Right cardiac atrium (tissue), 5 donors: Measurements from ENCODE around the gene PALM3. TPM values are rescaled to one million over a fixed set of nuclear protein-coding genes. Genes with fewer than 3 reads are reported as not detected.
"Not testable (repeated sequence)": the region's sequence is repeated elsewhere in the genome, so short reads cannot be mapped to it uniquely, and the experiment has no call there.

Source experiments
- ATAC-seq, 2 donors: fragments of 200-7000 bp; cut with Tn5 transposase; one replicate each; pipeline versions ENCODE4 v1.8.0 to v1.9.1; 2020; ENCODE audit warnings: moderate library complexity in 2 of 2, mild to moderate bottlenecking in 1 of 2
- DNase-seq, 3 donors: peaks; one replicate each; pipeline ENCODE4 v3.0.0-alpha.2; 2020
- H3K27ac ChIP-seq: one replicate; pipeline ENCODE4 v1.5.1; 2013; ENCODE audit warnings: mild to moderate bottlenecking, low read length, control low read depth, moderate library complexity
- H3K27me3 ChIP-seq: one replicate; pipeline ENCODE4 v1.6.1; 2013; ENCODE audit not compliant: control insufficient read depth, insufficient read depth
- H3K4me1 ChIP-seq: one replicate; pipeline ENCODE4 v1.6.1; 2013; ENCODE audit warnings: low read length; ENCODE audit not compliant: control insufficient read depth, insufficient read depth
- H3K4me3 ChIP-seq: one replicate; pipeline ENCODE4 v1.5.1; 2013; ENCODE audit warnings: low read length, control low read depth
- H3K9me3 ChIP-seq: one replicate; pipeline ENCODE4 v1.6.1; 2013; ENCODE audit warnings: low read length; ENCODE audit not compliant: control insufficient read depth
- WGBS: extraction: QIAGEN DNeasy Blood & Tissue Kit; methylation state at CpG from one replicate; pipeline ENCODE4 v1.1.7; 2013; 5-methylcytosine and 5-hydroxymethylcytosine counted together
- intact Hi-C, 4 donors: fragments of 100-400 bp; cut with DNase I; formaldehyde crosslinking; loops; one replicate each; pipeline versions ENCODE4 v1.11.0 to v1.14.0; 2022 to 2023
- polyA plus RNA-seq: library from polyadenylated mRNA; stranded (reverse); fragments of 200-250 nt; gene quantifications from one replicate; pipeline ENCODE4 v1.2.3, GENCODE V29; 2013
- total RNA-seq, 4 donors: library from RNA; stranded (reverse); fragmentation: NEBNext Ultra II Directional; extraction: Animal tissue kit (Norgen Biotek cat#: 25700); gene quantifications; one replicate each; pipeline ENCODE4 v1.2.1, GENCODE V29; 2021
- donor health status: healthy with polysubstance abuse.
- donor health status: DM: no; HTN: yes; CAD: no.
- donor health status: DM: no; HTN: no; CAD: no.
- donor health status: DM: no; HTN: yes; CAD: no; lungs with severe emphysema.
- donor health status: DM: yes; HTN: yes; CAD: no.

PALM3 gene
- total and polyA plus RNA-seq, 5 donors = 0.38 to 0.58 (median 0.45) TPM

DNA sequence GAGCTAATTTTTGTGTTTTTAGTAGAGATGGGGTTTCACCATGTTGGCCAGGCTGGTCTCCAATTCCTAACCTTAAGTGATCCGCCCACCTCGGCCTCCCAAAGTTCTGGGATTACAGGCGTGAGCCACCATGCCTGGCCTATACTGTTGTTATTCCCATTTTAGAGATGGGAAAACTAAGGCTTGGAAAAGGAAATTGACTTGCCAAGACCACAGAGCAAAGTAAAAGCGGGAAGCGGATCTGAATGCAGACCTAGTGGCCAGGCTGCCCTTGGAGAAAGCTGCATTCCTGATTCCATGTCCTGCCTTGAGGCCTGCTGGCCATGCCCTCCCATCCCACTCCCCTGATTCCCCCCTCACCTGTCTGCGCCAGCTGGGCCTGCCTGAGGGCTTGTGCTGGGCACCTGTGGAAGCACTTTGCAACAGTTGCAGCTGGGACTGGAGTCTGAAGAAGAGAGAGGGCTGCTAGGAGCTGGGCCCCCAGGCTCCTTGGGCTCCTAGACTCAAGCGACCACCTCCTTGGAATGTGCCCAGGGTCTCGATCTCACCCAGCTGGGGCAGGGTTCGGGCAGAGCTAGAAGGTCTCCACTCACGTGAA, 5.7 kb downstream of the PALM3 start:
- intact Hi-C loops = no loop called here

GRCh38 chr19:14055396-14055795, 6.5 kb downstream of the PALM3 start:
- no peaks in the 10 kb centered on the region for H3K27me3 ChIP-seq
- H3K4me3 ChIP-seq = no peak overlapping the region
- WGBS = 88% methylated on average over 3 of the region's 3 CpGs
- DNase-seq = no peak
- ATAC-seq = no peak
- H3K27ac ChIP-seq = no peak overlapping the region
- no peaks in the 10 kb centered on the region for H3K9me3 ChIP-seq
- no peaks in the 10 kb centered on the region for H3K4me1 ChIP-seq
- intact Hi-C loops = no loop called here

More for the DNA sequence above, 5.7 kb downstream of the PALM3 start:
- Histone ChIP-seq H3K4me3 (no peak overlapping the region), H3K9me3 (no peaks in the 10 kb centered on the region), H3K4me1 (no peaks in the 10 kb centered on the region), H3K27ac (no peak overlapping the region), H3K27me3 (no peaks in the 10 kb centered on the region)
- DNase-seq (no peak), ATAC-seq (no peak)
- 94% methylated on average over 10 of the region's 10 CpGs for WGBS

DNA sequence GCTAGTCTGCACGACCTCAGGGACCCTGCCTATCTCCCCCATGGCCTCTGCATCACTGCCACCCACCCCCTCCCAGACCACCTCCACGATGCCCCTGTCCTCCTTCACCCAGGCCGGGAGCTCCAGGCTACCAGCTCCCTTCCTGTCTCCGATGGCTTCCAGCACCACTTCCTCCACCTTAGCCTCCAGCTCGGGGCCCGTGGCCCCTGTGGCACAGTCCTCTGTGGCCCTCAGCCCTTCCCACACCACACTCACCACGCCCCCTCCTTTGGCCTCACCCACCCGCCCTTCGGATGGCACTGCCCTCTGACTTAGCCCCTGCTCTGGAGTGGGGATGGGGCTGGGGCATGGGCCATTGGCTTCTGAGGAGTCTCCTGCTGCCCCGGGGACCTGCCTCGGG, 7.2 kb downstream of the PALM3 start:
- WGBS = 57% methylated on average over 11 of the region's 11 CpGs
- DNase-seq = no peak
- Histone ChIP-seq H3K4me3 (no peak overlapping the region), H3K9me3 (no peaks in the 10 kb centered on the region), H3K4me1 (no peaks in the 10 kb centered on the region), H3K27me3 (no peaks in the 10 kb centered on the region), H3K27ac (no peak overlapping the region)
- ATAC-seq = no peak
- intact Hi-C loops = no loop called here

DNA sequence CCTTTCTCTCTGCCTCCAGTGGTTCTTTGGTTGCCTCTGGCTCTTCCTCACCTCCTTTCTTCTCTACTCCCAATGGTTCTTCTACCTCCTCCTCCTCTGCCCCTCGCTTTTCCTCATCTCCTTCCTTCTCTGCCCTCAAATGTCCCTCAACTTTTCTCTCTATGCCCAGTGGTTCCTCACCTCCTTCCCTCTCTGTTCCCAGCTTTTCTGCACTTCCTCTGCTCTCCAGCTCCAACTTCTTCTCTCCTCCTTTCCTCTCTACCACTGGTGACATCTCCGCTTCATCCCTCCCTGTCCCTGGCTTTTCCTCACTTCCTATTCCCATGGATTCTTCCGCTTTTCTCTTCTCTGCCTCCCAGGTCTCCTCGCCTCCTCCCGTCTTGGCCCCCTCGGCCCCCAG, 7.8 kb downstream of the PALM3 start:
- H3K4me3 ChIP-seq = no peak overlapping the region
- DNase-seq (no peak), ATAC-seq (no peak)
- H3K27me3 ChIP-seq = no peaks in the 10 kb centered on the region
- H3K9me3 ChIP-seq = no peaks in the 10 kb centered on the region
- H3K27ac ChIP-seq = no peak overlapping the region
- no peaks in the 10 kb centered on the region for H3K4me1 ChIP-seq
- 79% methylated on average over 6 of the region's 6 CpGs for WGBS
- intact Hi-C loops = no loop called here

DNA sequence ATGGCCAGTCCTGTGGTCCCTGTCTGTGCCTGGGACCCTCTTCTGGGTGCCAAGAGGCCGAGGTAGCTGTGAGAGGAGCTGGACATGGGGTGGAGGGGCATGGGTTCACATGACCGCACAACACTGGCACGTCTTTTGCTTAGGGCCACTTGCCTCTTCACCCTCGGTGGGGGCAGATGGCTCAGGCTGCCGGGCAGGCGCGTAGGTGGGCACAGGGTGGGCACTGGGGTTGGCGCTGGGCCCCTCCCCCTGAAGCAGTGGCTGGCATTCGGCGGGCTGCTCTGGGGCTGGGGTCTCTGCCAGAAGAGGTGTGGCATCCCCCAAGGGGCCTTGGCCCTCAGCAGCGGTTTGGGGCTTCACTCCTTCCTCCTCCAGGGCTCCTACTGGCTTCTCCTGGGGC, 8.4 kb downstream of the PALM3 start:
- Histone ChIP-seq H3K9me3 (no peaks in the 10 kb centered on the region), H3K27ac (no peak overlapping the region), H3K4me3 (no peak overlapping the region), H3K4me1 (no peaks in the 10 kb centered on the region), H3K27me3 (no peaks in the 10 kb centered on the region)
- 91% methylated on average over 11 of the region's 11 CpGs for WGBS
- peak in 1 of 3 donors; percentile 39 for DNase-seq
- no peak for ATAC-seq
- intact Hi-C loops = no loop called here

GRCh38 chr19:14053032-14053431, 8.8 kb downstream of the PALM3 start:
- Histone ChIP-seq H3K27ac (no peak overlapping the region), H3K27me3 (no peaks in the 10 kb centered on the region), H3K4me1 (no peaks in the 10 kb centered on the region), H3K4me3 (no peak overlapping the region), H3K9me3 (no peaks in the 10 kb centered on the region)
- intact Hi-C loops = no loop called here
- ATAC-seq (no peak), DNase-seq (no peak)
- whole genome bisulfite sequencing = 93% methylated on average over 3 of the region's 3 CpGs

GRCh38 chr19:14052470-14052869, 9.4 kb downstream of the PALM3 start:
- ATAC-seq = no peak
- no peaks in the 10 kb centered on the region for H3K27me3 ChIP-seq
- WGBS = 92% methylated on average over 6 of the region's 6 CpGs
- intact Hi-C loops = no loop called here
- H3K9me3 ChIP-seq = no peaks in the 10 kb centered on the region
- no peak for DNase-seq
- H3K4me3 ChIP-seq = no peak overlapping the region
- H3K27ac ChIP-seq = no peak overlapping the region
- H3K4me1 ChIP-seq = no peaks in the 10 kb centered on the region

DNA sequence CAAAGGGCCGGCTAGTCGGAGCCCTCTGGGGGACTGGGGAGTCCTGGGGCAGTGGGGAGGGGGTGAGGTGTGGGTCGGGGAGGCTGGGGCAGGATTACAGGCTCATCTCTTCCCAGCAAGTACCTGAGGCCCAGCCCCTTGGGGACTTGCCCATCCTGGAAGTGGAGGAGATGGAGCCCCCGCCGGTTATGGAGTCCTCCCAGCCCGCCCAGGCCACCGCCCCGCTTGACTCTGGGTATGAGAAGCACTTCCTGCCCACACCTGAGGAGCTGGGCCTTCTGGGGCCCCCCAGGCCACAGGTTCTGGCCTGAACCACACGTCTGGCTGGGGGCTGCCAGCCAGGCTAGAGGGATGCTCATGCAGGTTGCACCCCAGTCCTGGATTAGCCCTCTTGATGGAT, 9.9 kb downstream of the PALM3 start:
- no peaks in the 10 kb centered on the region for H3K4me1 ChIP-seq
- H3K27me3 ChIP-seq = no peaks in the 10 kb centered on the region
- DNase-seq (peak in 1 of 3 donors; percentile 50), ATAC-seq (no peak)
- H3K27ac ChIP-seq = no peak overlapping the region
- H3K4me3 ChIP-seq = no peak overlapping the region
- intact Hi-C loops = no loop called here
- no peaks in the 10 kb centered on the region for H3K9me3 ChIP-seq
- 87% methylated on average over 9 of the region's 9 CpGs for WGBS

DNA sequence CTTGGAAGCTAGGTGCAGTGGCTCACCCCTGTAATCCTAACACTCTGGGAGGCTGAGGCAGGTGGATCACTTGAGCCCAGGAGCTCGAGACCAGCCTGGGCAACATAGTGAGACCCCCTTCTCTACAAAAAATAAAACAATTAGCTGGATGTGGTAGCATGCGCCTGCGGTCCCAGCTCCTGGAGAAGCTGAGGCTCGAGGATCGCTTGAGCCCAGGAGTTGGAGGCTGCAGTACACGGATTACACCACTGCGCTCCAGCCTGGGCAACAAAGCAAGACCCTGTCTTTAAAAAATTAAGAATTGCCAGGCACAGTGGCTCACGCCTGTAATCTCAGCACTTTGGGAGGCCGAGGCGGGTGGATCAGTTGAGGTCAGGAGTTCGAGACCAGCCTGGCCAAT, 10.9 kb downstream of the PALM3 start:
- H3K27ac ChIP-seq, DNase-seq, intact Hi-C loops, H3K27me3 ChIP-seq, ATAC-seq, H3K9me3 ChIP-seq, H3K4me1 ChIP-seq, H3K4me3 ChIP-seq: not testable (repeated sequence)
- WGBS = 91% methylated on average over 11 of the region's 11 CpGs

DNA sequence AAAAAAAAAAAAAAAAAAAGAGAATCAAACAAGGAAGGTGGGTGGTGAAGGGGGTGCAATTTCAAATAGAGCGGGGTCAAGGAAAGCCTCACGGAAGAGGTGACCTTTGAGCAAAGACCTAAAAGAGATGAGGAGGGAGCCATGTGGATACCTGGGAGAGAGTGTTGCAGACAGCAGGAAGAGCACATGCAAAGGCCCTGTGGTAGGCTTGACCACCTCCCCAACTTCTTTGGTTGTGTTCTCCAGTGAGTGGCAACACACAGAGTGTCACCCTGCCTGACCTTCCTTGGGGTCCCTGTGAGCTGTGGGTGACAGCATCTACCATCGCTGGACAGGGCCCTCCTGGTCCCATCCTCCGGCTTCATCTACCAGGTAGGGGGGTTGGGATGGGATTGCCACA, 11.4 kb downstream of the PALM3 start:
- H3K9me3 ChIP-seq = no peaks in the 10 kb centered on the region
- DNase-seq = no peak
- H3K27me3 ChIP-seq = no peaks in the 10 kb centered on the region
- H3K4me3 ChIP-seq = no peak overlapping the region
- no peaks in the 10 kb centered on the region for H3K4me1 ChIP-seq
- intact Hi-C loops = no loop called here
- no peak overlapping the region for H3K27ac ChIP-seq
- WGBS = over 99% methylated on average over 4 of the region's 4 CpGs
- ATAC-seq = no peak

DNA sequence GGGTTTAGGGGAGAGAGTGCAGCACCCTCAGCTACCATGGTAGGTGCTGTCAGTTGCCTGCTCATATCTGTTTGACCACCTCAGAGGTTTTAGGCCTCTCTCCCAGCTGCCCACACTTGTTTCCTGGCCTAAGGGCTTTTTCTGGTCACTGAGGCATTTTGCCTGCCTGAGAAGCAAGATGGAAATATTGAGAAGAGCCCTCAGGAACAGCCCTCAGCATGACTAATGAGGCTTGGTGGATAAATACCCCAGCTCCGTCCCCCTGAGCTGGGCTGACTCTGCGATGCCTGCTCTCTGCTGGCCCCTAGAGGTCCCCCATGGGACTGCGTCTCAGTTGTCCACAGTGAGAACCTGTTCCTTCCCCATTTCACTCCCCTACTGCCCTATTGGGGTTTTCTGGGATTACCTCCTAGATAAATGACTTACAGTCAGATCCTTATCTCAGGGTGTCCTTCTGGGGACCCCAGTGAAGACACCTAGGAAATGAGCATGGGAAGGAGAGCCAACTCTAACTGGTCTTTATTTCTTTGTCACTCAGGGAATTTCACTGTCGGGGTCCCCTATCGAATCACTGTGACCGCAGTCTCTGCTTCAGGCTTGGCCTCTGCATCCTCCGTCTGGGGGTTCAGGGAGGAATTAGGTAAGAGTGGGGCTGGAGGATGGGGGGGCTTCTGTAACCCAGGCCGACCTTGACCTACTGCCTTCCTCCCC, 13.3 kb downstream of the PALM3 start:
- WGBS = 82% methylated on average over 8 of the region's 8 CpGs
- Histone ChIP-seq H3K9me3 (no peaks in the 10 kb centered on the region), H3K27ac (no peak overlapping the region), H3K4me1 (no peaks in the 10 kb centered on the region), H3K4me3 (no peak overlapping the region), H3K27me3 (no peaks in the 10 kb centered on the region)
- ATAC-seq = peak; percentile 49 to 56
- peak; percentile 46 to 82 (median 80) for DNase-seq
- intact Hi-C loops = loop anchor here in 1 of 4 donors (10.0 kb wide), 1 partner anchor 164 kb away; no protein-coding TSS in a partner anchor
